ENCODE results near the gene GPR142.

The GPR142 gene

DNA sequence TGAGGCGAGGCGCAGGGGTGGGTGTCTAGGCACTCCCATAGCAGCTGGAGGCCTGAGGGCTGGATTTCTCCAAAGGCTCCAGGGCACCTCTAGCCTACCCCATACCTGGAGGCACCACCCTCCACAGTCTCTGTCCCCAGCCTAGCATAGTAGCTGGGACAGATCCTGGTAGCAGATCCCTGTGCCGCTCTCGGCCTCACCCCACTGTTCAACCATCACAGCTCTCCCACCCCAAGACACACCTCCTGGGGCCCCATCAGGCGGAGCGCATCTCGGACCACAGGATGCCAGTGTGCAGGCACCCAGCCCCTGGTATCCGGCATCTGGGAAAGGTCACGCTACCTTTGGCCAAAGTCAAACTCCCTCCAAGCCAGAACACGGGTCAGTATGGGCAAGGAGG, 12.7 kb upstream of the GPR142 start:
- Mint-ChIP-seq H3K9me3 (ENCODE audit: low read depth) (no peaks in the 10 kb centered on the region), H3K27me3 (peaks cover 26% of the 10 kb centered on the region)

DNA sequence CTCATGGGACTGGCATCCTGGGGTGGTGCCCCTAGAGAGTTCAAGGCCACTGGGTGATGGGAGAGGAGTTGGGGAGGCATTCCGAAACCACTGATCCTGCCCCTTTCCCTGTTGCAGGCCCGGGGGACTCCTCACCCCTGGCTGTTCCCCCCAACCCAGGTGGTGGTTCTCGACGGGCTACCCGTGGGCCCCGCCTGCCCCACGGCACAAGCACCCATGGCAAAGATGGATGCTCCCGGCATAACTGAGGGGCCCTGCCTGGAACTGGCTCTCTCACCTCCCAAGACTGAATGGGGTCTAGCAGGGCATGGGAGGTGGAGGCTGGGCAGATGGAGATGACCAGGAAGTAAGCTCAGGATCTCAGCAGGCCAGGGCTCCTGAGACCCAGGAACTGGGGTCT, 12.2 kb upstream of the GPR142 start:
- Mint-ChIP-seq H3K9me3 (ENCODE audit: low read depth) (no peaks in the 10 kb centered on the region), H3K27me3 (peaks cover 25% of the 10 kb centered on the region), H3K4me1 (ENCODE audit: low read depth) (peaks cover 11% of the 10 kb centered on the region), H3K4me3 (no peak overlapping the region), H3K36me3 (no peaks in the 10 kb centered on the region), H3K27ac (no peak overlapping the region)

More for the DNA sequence above, 12.7 kb upstream of the GPR142 start:
- H3K36me3 Mint-ChIP-seq = no peaks in the 10 kb centered on the region
- H3K4me1 Mint-ChIP-seq (ENCODE audit: low read depth) = peaks cover 11% of the 10 kb centered on the region
- H3K27ac Mint-ChIP-seq = no peak overlapping the region
- H3K4me3 Mint-ChIP-seq = no peak overlapping the region

DNA sequence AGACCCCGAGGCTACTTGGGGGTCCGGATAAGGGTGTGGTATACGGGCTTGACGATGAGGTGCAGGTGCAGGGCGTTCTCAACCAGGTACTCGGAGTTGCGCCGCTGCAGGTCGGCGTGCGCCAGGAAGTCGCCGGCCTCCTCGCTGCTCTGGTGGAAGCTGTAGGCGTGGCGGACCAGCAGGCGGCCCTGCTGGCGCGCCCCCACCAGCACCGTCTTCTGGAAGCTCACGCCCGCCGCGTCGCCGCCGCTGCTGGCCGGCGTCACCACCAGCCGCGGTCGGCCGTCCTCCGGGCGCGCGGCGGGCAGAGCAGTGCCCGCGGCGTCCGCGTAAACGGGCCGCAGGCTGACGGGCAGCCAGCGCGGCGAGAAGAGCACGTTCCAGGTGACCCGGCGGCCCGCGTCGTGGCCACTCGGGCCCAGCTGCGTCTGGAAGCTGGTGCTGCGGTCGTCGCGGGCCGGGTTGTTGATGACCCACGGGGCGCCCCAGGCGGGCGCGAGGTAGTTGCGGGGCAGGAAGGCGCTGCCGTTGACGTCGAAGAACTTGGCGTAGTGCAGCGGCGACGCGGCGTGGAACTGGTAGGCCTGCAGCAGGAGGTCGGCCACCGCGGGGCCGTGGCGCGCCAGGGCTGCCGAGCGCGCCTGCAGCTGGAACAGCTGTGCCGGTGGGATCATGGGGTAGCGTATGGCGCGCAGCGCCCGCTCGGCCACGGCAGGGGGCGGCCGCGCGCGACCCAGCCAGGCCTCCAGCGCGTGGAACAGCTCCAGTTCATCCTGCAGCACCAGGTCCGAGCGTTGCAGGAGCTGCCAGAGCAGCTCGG, 10.4 kb upstream of the GPR142 start:
- H3K27ac Mint-ChIP-seq = no peak overlapping the region
- H3K36me3 Mint-ChIP-seq = no peaks in the 10 kb centered on the region
- H3K9me3 Mint-ChIP-seq (ENCODE audit: low read depth) = no peaks in the 10 kb centered on the region
- H3K27me3 Mint-ChIP-seq = peaks cover 31% of the 10 kb centered on the region
- H3K4me1 Mint-ChIP-seq (ENCODE audit: low read depth) = peaks cover 11% of the 10 kb centered on the region
- no peak overlapping the region for H3K4me3 Mint-ChIP-seq

DNA sequence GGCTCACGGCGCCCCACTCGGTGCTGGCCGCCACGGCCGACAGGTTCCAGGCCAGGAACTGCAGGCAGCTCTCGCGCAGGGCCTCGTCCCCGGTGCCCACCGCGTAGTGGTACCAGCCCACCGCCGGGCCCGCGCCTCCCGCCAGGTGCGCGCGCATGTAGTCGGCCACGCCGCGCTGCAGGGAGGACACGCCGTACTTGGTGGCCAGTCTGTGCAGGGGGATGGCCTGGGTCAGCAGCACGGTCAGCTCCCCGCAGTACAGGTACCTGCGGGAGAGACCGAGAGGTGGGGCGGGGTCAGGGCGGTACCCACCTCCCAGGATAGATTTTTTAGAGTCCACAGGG, 9.9 kb upstream of the GPR142 start:
- H3K27me3 Mint-ChIP-seq = peaks cover 31% of the 10 kb centered on the region

DNA sequence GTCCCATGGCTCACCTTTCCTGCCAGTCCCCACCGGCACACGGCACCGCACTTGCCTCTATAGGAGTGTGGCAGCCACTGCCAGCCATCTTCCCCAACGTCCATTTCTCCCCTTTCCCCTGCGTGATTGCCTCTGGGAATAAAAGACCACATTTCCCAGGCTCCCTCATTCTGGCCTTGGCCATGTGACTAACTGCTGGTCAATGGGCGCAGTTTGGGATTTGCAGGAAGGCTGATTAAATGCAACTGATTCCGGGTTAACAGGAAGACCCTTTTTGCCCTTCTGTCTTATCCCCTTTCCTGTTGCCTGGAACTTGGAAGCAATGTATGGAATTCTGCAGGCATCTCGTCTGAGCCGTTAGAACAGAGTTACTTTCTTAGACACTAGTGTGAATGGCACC, 8.6 kb upstream of the GPR142 start:
- H3K27me3 Mint-ChIP-seq = peaks cover 29% of the 10 kb centered on the region
- no peaks in the 10 kb centered on the region for H3K36me3 Mint-ChIP-seq
- no peak overlapping the region for H3K27ac Mint-ChIP-seq

More for the DNA sequence above, 9.9 kb upstream of the GPR142 start:
- no peaks in the 10 kb centered on the region for H3K9me3 Mint-ChIP-seq (ENCODE audit: low read depth)
- H3K4me1 Mint-ChIP-seq (ENCODE audit: low read depth) = peaks cover 11% of the 10 kb centered on the region
- H3K27ac Mint-ChIP-seq = no peak overlapping the region
- H3K4me3 Mint-ChIP-seq = no peak overlapping the region
- no peaks in the 10 kb centered on the region for H3K36me3 Mint-ChIP-seq

DNA sequence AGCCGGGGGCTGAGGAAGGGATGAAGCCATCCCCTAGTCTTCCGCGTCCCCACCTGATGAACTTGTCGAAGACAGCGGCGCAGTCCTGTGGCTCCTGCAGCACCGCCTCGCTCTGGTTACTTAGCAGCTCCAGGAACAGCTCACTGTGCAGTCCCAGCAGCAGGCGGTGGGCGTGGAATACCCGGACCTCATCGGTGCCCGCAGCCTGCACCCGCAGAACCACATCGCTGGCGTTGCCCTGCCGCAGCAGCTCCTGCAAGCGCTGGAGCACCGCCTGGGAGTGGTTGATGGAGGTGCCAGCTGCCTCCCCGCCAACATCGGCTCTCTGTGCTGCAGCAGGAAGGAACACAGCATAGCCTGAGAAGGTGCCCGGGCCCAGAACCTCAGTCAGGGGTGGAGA, 7.4 kb upstream of the GPR142 start:
- H3K27me3 Mint-ChIP-seq = peaks cover 23% of the 10 kb centered on the region
- H3K4me1 Mint-ChIP-seq (ENCODE audit: low read depth) = peaks cover 5% of the 10 kb centered on the region
- no peaks in the 10 kb centered on the region for H3K36me3 Mint-ChIP-seq
- no peak overlapping the region for H3K27ac Mint-ChIP-seq
- H3K9me3 Mint-ChIP-seq (ENCODE audit: low read depth) = no peaks in the 10 kb centered on the region
- H3K4me3 Mint-ChIP-seq = no peak overlapping the region

More for the DNA sequence above, 8.6 kb upstream of the GPR142 start:
- Mint-ChIP-seq H3K4me1 (ENCODE audit: low read depth) (peaks cover 7% of the 10 kb centered on the region), H3K4me3 (peak overlapping the region; percentile 17), H3K9me3 (ENCODE audit: low read depth) (no peaks in the 10 kb centered on the region)

DNA sequence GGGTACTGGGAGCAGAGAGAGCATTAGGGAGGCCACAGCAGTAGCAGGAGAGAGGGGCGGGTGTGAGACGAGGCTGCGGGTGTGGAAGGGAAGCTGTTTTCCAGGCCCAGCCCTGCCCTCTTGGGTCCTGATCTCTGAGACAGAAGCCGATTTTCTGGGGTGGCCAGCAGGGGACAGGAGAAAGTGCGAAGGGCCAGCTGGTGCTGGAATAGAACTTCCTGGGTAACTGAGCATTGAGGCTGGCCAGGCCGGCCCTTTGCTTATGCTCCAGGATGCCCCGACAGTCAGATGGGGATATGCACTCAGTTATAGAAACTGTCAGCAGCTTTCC, 6.4 kb upstream of the GPR142 start:
- Mint-ChIP-seq H3K9me3 (ENCODE audit: low read depth) (no peaks in the 10 kb centered on the region), H3K4me1 (ENCODE audit: low read depth) (peaks cover 5% of the 10 kb centered on the region), H3K4me3 (no peak overlapping the region), H3K27me3 (peaks cover 20% of the 10 kb centered on the region), H3K36me3 (no peaks in the 10 kb centered on the region), H3K27ac (no peak overlapping the region)

DNA sequence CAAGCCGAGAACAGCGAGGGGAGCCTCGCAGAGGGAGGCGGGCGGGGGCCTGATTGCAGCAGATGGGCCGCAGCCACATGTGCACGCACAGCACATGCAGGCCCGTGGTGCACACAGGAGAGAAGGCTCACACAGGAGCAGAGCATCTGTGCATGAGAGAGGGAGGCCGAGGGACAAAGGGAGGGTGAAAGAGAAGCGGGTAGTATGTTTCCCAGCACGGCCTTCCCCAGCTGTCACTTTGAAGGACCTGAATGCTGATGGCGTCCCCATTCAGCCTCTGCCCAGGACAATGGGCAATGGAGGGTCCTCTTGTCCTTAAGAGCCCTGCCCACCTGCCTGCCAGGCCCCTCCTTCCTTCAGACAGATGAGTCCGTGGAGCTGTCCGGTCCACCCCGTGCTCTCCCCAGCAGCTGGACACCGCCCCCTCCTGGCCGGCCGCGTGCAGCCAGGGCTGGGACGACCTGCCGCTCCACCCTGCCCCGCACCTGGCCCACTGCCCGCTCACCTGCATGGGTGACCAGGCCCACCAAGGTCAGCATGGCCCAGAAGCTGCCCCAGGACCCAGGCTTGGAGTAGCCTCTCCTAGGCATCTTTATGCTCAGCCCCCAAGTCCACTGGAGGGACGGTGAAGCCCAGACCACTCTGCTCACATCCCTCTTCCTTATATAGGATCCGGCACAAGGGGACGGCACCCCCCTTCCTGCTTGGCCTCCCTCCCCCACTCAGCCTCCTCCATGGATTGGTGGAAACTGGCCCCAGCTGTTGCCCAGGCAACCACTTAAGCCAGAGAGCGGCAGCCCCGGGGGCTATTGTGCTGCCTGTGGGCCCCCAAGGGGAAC, 5.9 kb upstream of the GPR142 start, which contains the start of gene BTBD17:
Gene BTBD17 (minus strand): TSS at position 639 of the 839 bp plus-strand sequence. CDS start 49 bp downstream, at position 590.
- no peaks in the 10 kb centered on the region for H3K36me3 Mint-ChIP-seq
- no peaks in the 10 kb centered on the region for H3K9me3 Mint-ChIP-seq (ENCODE audit: low read depth)
- H3K27me3 Mint-ChIP-seq = peaks cover 19% of the 10 kb centered on the region
- no peak within 1 kb of the TSS for H3K4me3 Mint-ChIP-seq
- peaks cover 5% of the 10 kb centered on the region for H3K4me1 Mint-ChIP-seq (ENCODE audit: low read depth)
- no peak within 1 kb of the TSS for H3K27ac Mint-ChIP-seq

DNA sequence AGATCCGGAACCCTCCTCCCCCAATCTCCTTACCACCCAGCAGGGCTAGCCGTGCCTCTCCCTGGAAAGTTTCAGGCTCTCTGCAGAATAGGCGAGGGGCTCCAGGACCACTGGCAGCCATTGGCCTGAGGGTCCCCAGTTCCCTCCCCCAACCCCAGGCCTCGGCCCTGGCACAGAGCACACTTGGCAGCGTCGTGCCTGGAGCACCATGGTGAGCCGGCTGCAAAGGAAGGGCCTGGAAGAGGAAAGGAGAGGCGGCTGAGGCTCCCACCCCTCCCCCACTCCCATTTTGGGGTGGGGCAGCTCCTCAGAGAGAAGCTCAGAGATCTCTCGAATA, 5.3 kb upstream of the GPR142 start:
- Mint-ChIP-seq H3K27ac (no peak overlapping the region), H3K4me1 (ENCODE audit: low read depth) (peaks cover 5% of the 10 kb centered on the region), H3K36me3 (no peaks in the 10 kb centered on the region), H3K27me3 (peaks cover 19% of the 10 kb centered on the region), H3K4me3 (no peak overlapping the region), H3K9me3 (ENCODE audit: low read depth) (no peaks in the 10 kb centered on the region)

DNA sequence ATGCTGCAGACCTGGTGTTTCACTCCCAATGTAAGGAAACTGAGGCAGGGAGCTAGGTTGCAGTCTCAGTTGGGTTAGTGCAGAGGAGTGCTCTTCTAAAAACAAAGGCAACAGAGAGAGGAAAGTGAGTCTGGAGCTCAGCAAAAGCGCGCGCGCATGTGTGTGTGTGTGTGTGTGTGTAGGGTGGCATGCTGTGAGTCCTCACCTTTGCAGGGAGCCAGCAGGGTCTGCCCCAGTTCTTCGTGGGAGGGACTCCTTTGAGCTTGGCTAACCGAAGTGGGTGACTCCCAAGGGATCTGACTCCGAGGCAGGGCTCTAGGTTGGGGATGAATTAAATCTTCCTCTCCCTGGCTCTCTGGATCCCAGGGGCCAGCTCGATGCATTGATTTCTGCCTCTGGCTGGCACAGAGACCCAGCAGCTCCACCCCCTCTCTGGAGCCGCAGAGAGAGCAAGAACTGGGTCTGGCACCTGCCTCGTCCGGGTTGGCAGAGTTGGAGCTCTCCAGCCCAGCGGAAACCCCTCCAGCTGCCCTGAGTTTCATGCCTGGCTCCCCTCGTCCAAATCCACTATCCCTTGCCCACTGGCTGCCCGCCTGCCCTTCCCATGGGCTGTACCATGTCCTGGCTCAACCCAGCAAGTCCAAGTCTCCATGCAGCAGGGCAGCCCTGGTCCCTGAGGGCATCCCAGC, 4.4 kb upstream of the GPR142 start:
- no peak overlapping the region for H3K4me3 Mint-ChIP-seq
- peaks cover 3% of the 10 kb centered on the region for H3K4me1 Mint-ChIP-seq (ENCODE audit: low read depth)
- peaks cover 17% of the 10 kb centered on the region for H3K27me3 Mint-ChIP-seq
- H3K27ac Mint-ChIP-seq = no peak overlapping the region
- no peaks in the 10 kb centered on the region for H3K36me3 Mint-ChIP-seq
- no peaks in the 10 kb centered on the region for H3K9me3 Mint-ChIP-seq (ENCODE audit: low read depth)

DNA sequence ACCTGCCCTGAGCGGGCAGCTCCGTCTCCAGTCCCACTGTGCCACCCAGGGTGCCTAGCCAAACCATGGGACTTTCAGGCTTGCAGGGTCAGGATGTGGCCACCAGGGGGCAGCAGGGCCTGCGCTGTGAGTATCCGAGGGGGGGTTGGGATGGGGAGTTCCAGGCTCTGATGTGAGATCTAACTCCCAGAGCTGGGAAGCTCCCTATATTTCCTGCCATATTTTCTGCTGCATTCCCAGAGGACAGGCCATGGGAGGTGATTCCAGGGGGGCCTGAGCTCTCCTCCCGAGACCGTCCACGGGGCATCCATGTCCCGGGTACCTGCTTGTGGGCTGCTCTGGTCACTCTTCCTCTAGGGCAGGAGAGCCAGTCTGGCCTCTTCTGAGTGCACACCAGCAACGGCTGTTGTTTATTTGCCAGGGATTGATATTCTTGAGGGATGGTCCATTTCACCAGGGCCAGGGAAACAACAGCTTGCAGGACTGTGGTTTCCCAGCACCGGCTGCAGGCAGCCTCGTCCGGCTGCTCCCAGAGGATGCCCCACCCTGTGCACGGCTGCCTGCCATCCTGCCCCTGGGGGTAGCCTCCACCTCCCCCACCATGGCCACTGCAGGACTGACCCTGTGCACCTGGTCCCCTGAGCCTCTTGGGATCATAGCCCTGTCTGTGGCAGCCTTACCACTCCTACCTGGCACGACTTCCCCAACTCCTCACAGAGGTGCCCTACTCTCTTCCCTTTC, 1.2 kb downstream of the GPR142 start:
- peaks cover 12% of the 10 kb centered on the region for H3K4me1 Mint-ChIP-seq (ENCODE audit: low read depth)
- H3K9me3 Mint-ChIP-seq (ENCODE audit: low read depth) = no peaks in the 10 kb centered on the region
- no peaks in the 10 kb centered on the region for H3K36me3 Mint-ChIP-seq
- H3K27ac Mint-ChIP-seq = no peak overlapping the region
- H3K4me3 Mint-ChIP-seq = peak overlapping the region; percentile 57
- H3K27me3 Mint-ChIP-seq = peaks cover 2% of the 10 kb centered on the region

DNA sequence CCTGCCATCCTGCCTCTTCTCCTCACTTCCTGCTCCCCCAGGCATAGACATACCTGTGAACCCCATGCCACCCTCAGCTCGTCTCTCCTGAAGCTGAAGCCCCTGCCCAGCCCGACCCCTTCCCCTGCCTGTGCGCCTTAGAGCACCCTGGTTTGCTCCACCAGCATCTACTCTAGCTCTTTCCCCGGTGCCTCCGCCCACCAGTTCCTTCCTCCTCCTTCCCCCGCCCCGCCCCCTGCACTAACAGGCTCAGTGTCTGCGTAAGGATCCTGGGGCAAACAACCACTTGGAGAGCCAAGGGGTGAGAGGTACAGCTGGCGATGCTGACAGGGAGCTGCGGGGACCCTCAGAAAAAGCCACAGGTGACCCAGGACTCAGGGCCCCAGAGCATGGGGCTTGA, 1.9 kb downstream of the GPR142 start:
- peaks cover 12% of the 10 kb centered on the region for H3K4me1 Mint-ChIP-seq (ENCODE audit: low read depth)
- peak overlapping the region; percentile 28 for H3K27ac Mint-ChIP-seq
- peak overlapping the region; percentile 57 for H3K4me3 Mint-ChIP-seq
- peaks cover 2% of the 10 kb centered on the region for H3K27me3 Mint-ChIP-seq
- H3K9me3 Mint-ChIP-seq (ENCODE audit: low read depth) = no peaks in the 10 kb centered on the region
- H3K36me3 Mint-ChIP-seq = no peaks in the 10 kb centered on the region

DNA sequence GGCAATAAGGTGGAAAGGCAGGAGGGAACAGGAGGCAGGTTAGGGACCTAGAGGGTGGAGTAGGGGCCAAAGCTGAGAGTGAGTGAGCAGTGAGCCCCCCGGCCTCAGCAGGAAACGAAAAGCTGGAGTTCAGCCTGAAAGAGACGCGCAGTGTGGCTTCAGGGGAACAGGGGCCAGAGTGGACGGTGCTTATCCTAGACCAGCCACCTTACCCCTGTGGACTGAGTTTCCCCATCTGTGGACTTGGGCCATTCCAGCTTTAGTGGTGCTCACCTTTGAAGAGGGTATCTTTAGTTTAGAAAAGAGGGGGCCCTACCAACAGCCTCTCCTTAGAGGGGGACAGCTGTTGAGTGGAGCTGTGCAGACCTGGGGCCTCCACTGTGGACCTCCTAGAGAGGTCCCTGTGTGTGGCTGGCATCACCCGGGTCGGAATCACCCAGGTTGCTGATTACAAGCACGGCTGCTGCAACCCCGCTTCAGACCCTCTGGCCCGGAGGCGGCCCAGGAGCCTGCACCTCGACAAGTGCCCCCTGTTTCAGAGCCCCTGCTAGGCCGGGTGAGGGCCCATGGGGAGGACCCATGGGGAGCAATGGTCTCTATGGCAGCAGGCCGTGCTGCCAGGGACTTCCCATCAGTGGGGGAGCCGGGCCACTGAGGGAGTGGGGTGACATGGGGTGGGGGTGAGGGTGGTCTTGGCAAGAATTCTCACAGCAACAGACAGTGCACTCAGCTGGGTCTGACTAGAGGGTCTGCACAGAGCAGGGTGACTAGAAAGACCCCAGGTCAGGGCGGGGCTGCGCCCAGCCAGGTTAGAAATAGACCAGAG, 2.6 kb downstream of the GPR142 start:
- no peaks in the 10 kb centered on the region for H3K9me3 Mint-ChIP-seq (ENCODE audit: low read depth)
- peaks cover 2% of the 10 kb centered on the region for H3K27me3 Mint-ChIP-seq
- peak overlapping the region; percentile 57 for H3K4me3 Mint-ChIP-seq

DNA sequence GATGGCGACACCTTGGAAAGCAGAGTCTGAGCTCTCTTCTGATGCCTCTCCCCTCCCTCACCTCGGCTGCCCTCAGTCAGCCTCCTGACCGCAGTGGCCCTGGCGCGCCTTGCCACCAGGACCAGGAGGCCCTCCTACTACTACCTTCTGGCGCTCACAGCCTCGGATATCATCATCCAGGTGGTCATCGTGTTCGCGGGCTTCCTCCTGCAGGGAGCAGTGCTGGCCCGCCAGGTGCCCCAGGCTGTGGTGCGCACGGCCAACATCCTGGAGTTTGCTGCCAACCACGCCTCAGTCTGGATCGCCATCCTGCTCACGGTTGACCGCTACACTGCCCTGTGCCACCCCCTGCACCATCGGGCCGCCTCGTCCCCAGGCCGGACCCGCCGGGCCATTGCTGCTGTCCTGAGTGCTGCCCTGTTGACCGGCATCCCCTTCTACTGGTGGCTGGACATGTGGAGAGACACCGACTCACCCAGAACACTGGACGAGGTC, 4.4 kb downstream of the GPR142 start:
- H3K36me3 Mint-ChIP-seq = no peaks in the 10 kb centered on the region

More for the DNA sequence above, 2.6 kb downstream of the GPR142 start:
- peak overlapping the region; percentile 28 for H3K27ac Mint-ChIP-seq
- H3K4me1 Mint-ChIP-seq (ENCODE audit: low read depth) = peaks cover 12% of the 10 kb centered on the region
- H3K36me3 Mint-ChIP-seq = no peaks in the 10 kb centered on the region

More for the DNA sequence above, 4.4 kb downstream of the GPR142 start:
- no peak overlapping the region for H3K4me3 Mint-ChIP-seq
- peaks cover 12% of the 10 kb centered on the region for H3K4me1 Mint-ChIP-seq (ENCODE audit: low read depth)
- no peak overlapping the region for H3K27ac Mint-ChIP-seq
- no peaks in the 10 kb centered on the region for H3K9me3 Mint-ChIP-seq (ENCODE audit: low read depth)
- peaks cover 2% of the 10 kb centered on the region for H3K27me3 Mint-ChIP-seq

All from activated naive CD8-positive, alpha-beta T cell (primary cell).